GM21529 (cell line): ENCODE results near the gene SIGLEC7.
"Not testable (repeated sequence)": the region's sequence is repeated elsewhere in the genome, so short reads cannot be mapped to it uniquely, and the experiment has no call there.

ENCODE experiments used
- ATAC-seq: cut with Tn5 transposase; IDR thresholded peaks from one replicate; pipeline ENCODE4 v1.9.1; 2021; ENCODE audit not compliant: unreplicated experiment

The SIGLEC7 gene

GRCh38 chr19:51164215-51164614, 22.1 kb downstream of the SIGLEC7 start:
- ATAC-seq = no peak

GRCh38 chr19:51166846-51167490, 24.9 kb downstream of the SIGLEC7 start:
- no peak for ATAC-seq

DNA sequence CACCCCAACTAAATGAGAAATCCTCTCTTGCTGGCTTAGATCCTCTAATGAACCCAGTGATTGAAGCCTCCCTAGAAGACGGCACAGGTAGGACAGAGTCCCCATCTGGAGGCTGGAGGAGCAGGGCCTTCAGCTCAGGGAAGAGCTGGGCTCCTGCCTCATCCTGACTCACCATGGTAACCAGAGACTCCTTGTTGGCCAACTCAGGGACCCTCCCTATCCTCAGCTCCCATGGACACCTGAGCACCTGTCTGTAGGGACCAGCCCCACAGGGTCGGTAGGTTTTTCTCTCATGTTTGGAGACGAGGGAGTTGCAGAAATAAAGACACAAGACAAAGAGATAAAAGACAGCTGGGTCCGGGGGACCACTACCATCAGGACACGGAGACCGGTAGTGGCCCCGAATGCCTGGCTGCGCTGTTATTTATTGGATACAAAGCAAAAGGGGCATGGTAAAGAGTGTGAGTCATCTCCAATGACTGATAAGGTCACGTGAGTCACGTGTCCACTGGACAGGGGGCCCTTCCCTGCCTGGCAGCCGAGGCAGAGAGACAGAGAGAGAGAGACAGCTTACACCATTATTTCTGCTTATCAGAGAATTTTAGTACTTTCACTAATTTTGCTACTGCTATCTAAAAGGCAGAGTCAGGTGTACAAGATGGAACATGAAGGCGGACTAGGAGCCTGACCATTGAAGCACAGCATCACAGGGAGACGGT, 26.6 kb downstream of the SIGLEC7 start:
- no peak for ATAC-seq

- not testable (repeated sequence) for ATAC-seq
These were observed 27.3 kb downstream of the SIGLEC7 start for GRCh38 chr19:51169283-51169918.

- ATAC-seq = no peak
These were observed 30.1 kb downstream of the SIGLEC7 start for GRCh38 chr19:51172223-51172622.

GRCh38 chr19:51173681-51174080, 31.6 kb downstream of the SIGLEC7 start:
- no peak for ATAC-seq

DNA sequence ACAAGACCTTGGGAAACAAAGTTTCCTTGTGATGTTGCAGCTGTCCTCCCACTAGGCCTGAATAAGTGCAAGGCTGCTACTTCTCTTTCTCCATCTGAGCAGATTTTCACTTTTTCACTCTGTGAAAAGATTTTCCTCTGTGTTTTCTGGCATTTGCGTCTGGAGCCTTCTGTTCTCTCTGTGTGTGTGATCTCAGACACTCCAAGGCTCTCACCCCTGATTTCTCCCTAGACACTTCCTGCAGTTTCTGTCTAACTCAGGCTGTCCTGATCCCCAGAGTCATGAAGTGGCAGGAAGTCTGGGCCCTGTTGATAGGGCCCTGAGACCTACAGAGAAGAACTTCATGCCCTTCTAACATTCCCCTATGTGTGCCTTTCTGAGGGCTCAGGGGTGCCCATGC, 37.2 kb downstream of the SIGLEC7 start:
- no peak for ATAC-seq

DNA sequence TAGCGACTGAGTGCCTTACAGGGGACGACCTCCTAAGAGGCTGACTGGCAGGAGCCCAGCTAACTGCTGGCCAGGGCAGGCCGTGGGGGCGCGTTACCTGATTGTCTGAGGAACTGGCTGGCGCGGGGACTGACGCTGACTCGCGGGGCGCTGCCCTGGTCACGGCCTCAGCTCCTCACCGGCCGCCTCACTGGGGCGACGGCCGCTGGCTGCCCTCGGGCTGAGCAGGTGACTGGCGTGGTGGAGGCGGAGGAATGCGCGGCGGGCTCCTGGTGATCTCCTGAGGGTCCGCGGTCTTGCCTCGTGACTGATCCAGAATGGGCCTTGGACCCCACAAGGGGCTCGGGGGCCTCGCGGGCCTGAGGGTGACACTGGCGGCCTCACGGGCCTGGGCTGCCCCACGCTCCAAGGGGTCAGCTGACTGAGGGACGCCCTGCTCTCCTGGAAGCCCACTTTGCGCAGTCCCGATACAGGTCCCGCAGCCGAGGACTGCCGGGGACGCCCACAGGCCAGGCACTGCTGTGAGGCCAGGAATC, 39.3 kb downstream of the SIGLEC7 start:
- ATAC-seq = no peak

- ATAC-seq = no peak
These were observed 39.9 kb downstream of the SIGLEC7 start for GRCh38 chr19:51181913-51182419.

DNA sequence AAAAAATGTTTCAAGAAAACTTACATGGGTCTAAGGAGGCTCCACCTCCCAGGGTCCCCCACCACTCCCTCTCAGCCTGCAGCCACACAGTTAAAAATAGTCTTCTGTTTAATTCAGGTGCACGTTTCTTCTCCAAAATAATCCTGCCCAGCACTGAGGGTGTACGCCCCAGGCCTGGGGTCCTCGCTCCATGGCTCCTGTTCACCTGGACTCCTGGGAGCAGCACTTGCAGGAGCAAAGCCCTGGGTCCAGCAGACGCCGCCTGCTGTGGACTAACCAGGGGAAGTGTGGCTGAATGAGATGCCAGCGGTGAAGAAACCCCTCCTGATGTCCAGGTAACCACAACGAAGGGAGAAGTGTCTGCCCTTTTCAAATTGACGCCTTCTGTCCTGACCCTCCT, 41.5 kb downstream of the SIGLEC7 start:
- ATAC-seq = no peak

GRCh38 chr19:51185069-51185867, 43.2 kb downstream of the SIGLEC7 start:
- no peak for ATAC-seq

DNA sequence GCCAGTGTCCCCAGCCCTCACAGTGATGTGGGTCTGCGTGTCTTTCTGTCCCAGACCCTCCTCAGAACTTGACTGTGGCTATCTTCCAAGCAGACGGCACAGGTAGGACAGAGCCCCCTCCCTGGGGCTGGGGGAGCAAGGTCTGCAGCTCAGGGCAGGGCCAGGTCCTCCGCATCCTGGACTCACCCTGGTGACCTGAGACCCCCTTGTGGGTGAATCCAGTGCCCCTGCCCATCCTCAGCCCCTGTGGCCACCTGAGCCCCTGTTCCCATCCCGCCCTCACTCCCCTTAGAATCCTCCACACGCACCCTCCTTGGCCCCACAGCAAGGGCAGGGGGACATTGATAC, 43.7 kb downstream of the SIGLEC7 start:
- ATAC-seq = no peak

GRCh38 chr19:51186323-51186722, 44.2 kb downstream of the SIGLEC7 start:
- ATAC-seq = no peak

GRCh38 chr19:51187395-51188226, 45.5 kb downstream of the SIGLEC7 start:
- no peak for ATAC-seq

- ATAC-seq = no peak
These were observed 46.1 kb downstream of the SIGLEC7 start for GRCh38 chr19:51188227-51188559.

DNA sequence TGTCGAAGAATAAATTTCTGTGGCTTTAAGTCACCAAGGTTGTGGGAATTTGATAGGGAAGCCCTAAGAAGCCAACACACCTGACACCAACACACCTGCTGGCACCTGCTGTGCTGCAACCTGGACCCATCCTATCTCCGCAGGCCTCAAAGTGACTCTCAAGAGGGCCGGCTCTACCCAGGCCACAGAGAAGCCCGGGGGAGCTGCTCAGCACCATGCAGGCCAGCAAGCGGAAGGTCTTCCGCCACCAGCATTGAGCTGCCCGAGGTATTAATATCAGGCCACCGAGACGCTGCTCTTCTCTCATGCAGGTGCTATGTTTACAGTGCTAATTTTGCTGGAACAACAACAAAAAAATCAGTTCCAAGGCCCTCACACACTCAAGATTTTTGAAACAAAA, 50.6 kb downstream of the SIGLEC7 start:
- ATAC-seq = no peak

- ATAC-seq = no peak
These were observed 52.6 kb downstream of the SIGLEC7 start for GRCh38 chr19:51194527-51195315.

GRCh38 chr19:51195316-51195586, 53.1 kb downstream of the SIGLEC7 start:
- ATAC-seq = no peak

- ATAC-seq = no peak
These were observed 53.5 kb downstream of the SIGLEC7 start for GRCh38 chr19:51195616-51196015.

GRCh38 chr19:51196181-51196580, 54.1 kb downstream of the SIGLEC7 start:
- ATAC-seq = no peak
